ENCODE results near the gene USP49.
"Not testable (repeated sequence)": the region's sequence is repeated elsewhere in the genome, so short reads cannot be mapped to it uniquely, and the experiment has no call there.

The USP49 gene

GRCh38 chr6:41895300-41896233, at the start of gene USP49:
Gene USP49 (minus strand): TSS chr6:41895375. CDS start chr6:41806983, 88,392 bp downstream.
- DNase-seq (ENCODE audit: low spot score) = peak; percentile 97

- DNase-seq (ENCODE audit: low spot score) = no peak
Observed at GRCh38 chr6:41943456-41943855, 48.3 kb upstream of the USP49 start.

- not testable (repeated sequence) for DNase-seq (ENCODE audit: low spot score)
Observed at GRCh38 chr6:41942882-41943281, 47.7 kb upstream of the USP49 start.

GRCh38 chr6:41942067-41942851, 47.1 kb upstream of the USP49 start:
- no peak for DNase-seq (ENCODE audit: low spot score)

- peak; percentile 95 for DNase-seq (ENCODE audit: low spot score)
Observed at GRCh38 chr6:41941280-41942066, 46.3 kb upstream of the USP49 start, which contains the start of gene CCND3. Gene CCND3 (minus strand): TSS chr6:41941808. CDS start chr6:41941649, 159 bp downstream.

GRCh38 chr6:41940759-41941279, 45.6 kb upstream of the USP49 start:
- DNase-seq (ENCODE audit: low spot score) = peak; percentile 63

GRCh38 chr6:41939848-41940758, 44.9 kb upstream of the USP49 start:
- DNase-seq (ENCODE audit: low spot score) = no peak

GRCh38 chr6:41939176-41939847, 44.1 kb upstream of the USP49 start:
- no peak for DNase-seq (ENCODE audit: low spot score)

- no peak for DNase-seq (ENCODE audit: low spot score)
Observed at GRCh38 chr6:41938590-41939175, 43.5 kb upstream of the USP49 start.

GRCh38 chr6:41937861-41938574, 42.8 kb upstream of the USP49 start:
- no peak for DNase-seq (ENCODE audit: low spot score)

- DNase-seq (ENCODE audit: low spot score) = peak; percentile 57
Observed at GRCh38 chr6:41937472-41937860, 42.3 kb upstream of the USP49 start.

- DNase-seq (ENCODE audit: low spot score) = peak; percentile 83
Observed at GRCh38 chr6:41936073-41936837, 41.1 kb upstream of the USP49 start.

- DNase-seq (ENCODE audit: low spot score) = no peak
Observed at GRCh38 chr6:41935685-41936072, 40.5 kb upstream of the USP49 start.

GRCh38 chr6:41935193-41935574, 40.0 kb upstream of the USP49 start:
- DNase-seq (ENCODE audit: low spot score) = no peak

- no peak for DNase-seq (ENCODE audit: low spot score)
Observed at GRCh38 chr6:41934278-41935192, 39.4 kb upstream of the USP49 start.

- no peak for DNase-seq (ENCODE audit: low spot score)
Observed at GRCh38 chr6:41932378-41932777, 37.2 kb upstream of the USP49 start.

GRCh38 chr6:41931792-41932191, 36.6 kb upstream of the USP49 start:
- DNase-seq (ENCODE audit: low spot score) = no peak

Data from D341Med (cell line).